Gastroesophageal sphincter (tissue), 3 donors: ENCODE results near the gene DNAJC1.

ENCODE experiments used
- CTCF ChIP-seq, 4 experiments: fragments of 200-600 bp in 2 of 4; fragments of 450-650 bp in 2 of 4; sonication (generic) in 1 of 4; IDR thresholded peaks; one replicate each; pipeline ENCODE4 v1.5.1; 2017 to 2019; ENCODE audit warnings: antibody characterized with exemption in 4 of 4, mild to moderate bottlenecking in 2 of 4, moderate library complexity in 2 of 4
- EP300 ChIP-seq: sonication (generic); formaldehyde crosslinking; IDR thresholded peaks from one replicate; pipeline ENCODE4 v1.6.1; 2017; ENCODE audit warnings: antibody characterized with exemption, mild to moderate bottlenecking
- POLR2A ChIP-seq, 2 donors: fragments of 450-650 bp; IDR thresholded peaks; one replicate each; pipeline ENCODE4 v1.6.1; 2017; ENCODE audit warnings: antibody characterized with exemption in 2 of 2, mild to moderate bottlenecking in 2 of 2, moderate library complexity in 1 of 2
- POLR2AphosphoS5 ChIP-seq: sonication (generic); formaldehyde crosslinking; IDR thresholded peaks from one replicate; pipeline ENCODE4 v1.6.1; 2017; ENCODE audit warnings: antibody characterized with exemption

DNA sequence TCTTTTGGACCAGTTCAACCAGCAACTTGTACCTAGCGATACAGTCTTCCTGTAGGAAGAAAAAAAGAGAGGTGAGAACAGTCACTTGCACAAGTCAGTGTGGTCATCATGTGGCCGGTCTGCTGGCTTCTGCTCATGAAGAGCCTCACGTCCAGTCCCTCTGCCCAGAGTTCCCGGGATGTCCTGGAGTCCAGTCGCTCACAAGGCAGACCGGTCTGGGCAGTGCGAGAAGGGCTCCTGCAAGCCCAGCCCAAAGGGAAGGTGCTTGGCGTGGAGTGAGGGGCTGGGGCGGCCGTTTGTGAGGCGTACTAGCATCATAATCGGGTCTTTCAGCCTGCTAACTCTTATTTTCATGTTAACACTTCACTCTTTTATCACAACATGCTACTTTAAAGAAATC is 246.8 kb downstream of the DNAJC1 start:
- no peak for TF ChIP-seq CTCF (IDR thresholded peaks at IDR 0.05)
- TF ChIP-seq POLR2A (IDR thresholded peaks at IDR 0.05), result no peak
- no peak for TF ChIP-seq EP300
- no peak for TF ChIP-seq POLR2AphosphoS5
